ENCODE results near the gene PDZD7.

GRCh38 chr10:101000127-101000914, 30.6 kb downstream of the PDZD7 start:
- TF ChIP-seq TAF1 (IDR thresholded peaks at IDR 0.05; ENCODE audit: low read depth) (no peak), CTCF (IDR thresholded peaks at IDR 0.05; ENCODE audit: poor library complexity, severe bottlenecking) (no peak)

All from neural cell (in vitro differentiated cells).